Endodermal cell (in vitro differentiated cells): ENCODE data around the gene TBX3. TPM values are rescaled to one million over a fixed set of nuclear protein-coding genes. Genes with fewer than 3 reads are reported as not detected.

Source experiments
- DNase-seq: peaks from one replicate; pipeline ENCODE4 v3.0.0-alpha.2; 2017
- H3K27ac ChIP-seq: 2 replicates; pipeline ENCODE4 v1.5.1; 2013; ENCODE audit warnings: mild to moderate bottlenecking, low read depth, low read length, moderate library complexity
- H3K27me3 ChIP-seq: 2 replicates; pipeline ENCODE4 v1.6.1; 2013; ENCODE audit warnings: mild to moderate bottlenecking, low read length, moderate library complexity; ENCODE audit not compliant: insufficient read depth, control insufficient read depth, poor library complexity, severe bottlenecking
- H3K36me3 ChIP-seq: 2 replicates; pipeline ENCODE4 v1.7.0; 2013; ENCODE audit warnings: mild to moderate bottlenecking, low read length, moderate library complexity; ENCODE audit not compliant: control insufficient read depth, insufficient read depth
- H3K4me1 ChIP-seq: one replicate; pipeline ENCODE4 v1.7.0; 2013; ENCODE audit warnings: low read length; ENCODE audit not compliant: control insufficient read depth, insufficient read depth
- H3K4me3 ChIP-seq: 2 replicates; pipeline ENCODE4 v1.5.1; 2013; ENCODE audit warnings: mild to moderate bottlenecking, low read length, moderate library complexity
- H3K9ac ChIP-seq: 2 replicates; pipeline ENCODE4 v1.6.1; 2013; ENCODE audit warnings: mild to moderate bottlenecking, low read length, moderate library complexity; ENCODE audit not compliant: poor library complexity, severe bottlenecking; ENCODE audit errors: extremely low read depth
- H3K9me3 ChIP-seq: 2 replicates; pipeline ENCODE4 v1.6.1; 2013; ENCODE audit warnings: mild to moderate bottlenecking, low read length, moderate library complexity; ENCODE audit not compliant: control insufficient read depth
- H3K27ac Mint-ChIP-seq: 2 replicates; pipeline ENCODE4 v1.8.0; 2020; ENCODE audit warnings: mixed read lengths
- H3K27me3 Mint-ChIP-seq: 2 replicates; pipeline ENCODE4 v1.8.0; 2021; ENCODE audit warnings: mild to moderate bottlenecking, mixed read lengths; ENCODE audit not compliant: insufficient read depth
- H3K36me3 Mint-ChIP-seq: 2 replicates; pipeline ENCODE4 v1.8.0; 2020; ENCODE audit warnings: low read depth, mixed read lengths
- H3K4me1 Mint-ChIP-seq: 2 replicates; pipeline ENCODE4 v1.8.0; 2020; ENCODE audit warnings: mixed read lengths
- H3K4me3 Mint-ChIP-seq: 2 replicates; pipeline ENCODE4 v1.8.0; 2020; ENCODE audit warnings: mild to moderate bottlenecking, moderate library complexity, mixed read lengths
- H3K9me3 Mint-ChIP-seq: 2 replicates; pipeline ENCODE4 v1.8.0; 2020; ENCODE audit warnings: mild to moderate bottlenecking, mixed read lengths
- CTCF ChIP-seq: fragments of 200-600 bp; sonication (generic); conservative IDR thresholded peaks from 2 replicates; pipeline ENCODE4 v1.5.0; 2021; ENCODE audit warnings: antibody characterized with exemption, mild to moderate bottlenecking
- WGBS, 2 experiments: methylation state at CpG; one replicate each; pipeline versions ENCODE4 v1.1.5 to v1.1.7; 2013; ENCODE audit warnings: missing lambda C conversion rate in 2 of 2, mixed read lengths in 1 of 2; ENCODE audit not compliant: insufficient coverage in 1 of 2, insufficient read length in 1 of 2; 5-methylcytosine and 5-hydroxymethylcytosine counted together
- total RNA-seq, 2 donors: library from RNA; stranded (reverse); fragmentation: NEBNext Ultra II Directional in 1 of 2; extraction: Animal tissue kit (Norgen Biotek cat#: 25700) in 1 of 2; gene quantifications; 2 replicates in 1 of 2; 3 replicates in 1 of 2; pipeline ENCODE4 v1.2.1, GENCODE V29; 2021

TBX3 gene
- total RNA-seq, 2 donors from 2014 or later = 80.8 to 88.1 TPM

GRCh38 chr12:114681116-114681871 is 2.7 kb downstream of the TBX3 start:
- H3K36me3 Mint-ChIP-seq = peaks cover 60% of the 10 kb centered on the region
- H3K4me3 Mint-ChIP-seq = peak overlapping the region; percentile 92
- H3K4me3 ChIP-seq = peak overlapping the region; percentile 95
- WGBS, 2 experiments = 3% methylated on average over 10 to 16 of the region's 17 CpGs
- no peaks in the 10 kb centered on the region for H3K9me3 ChIP-seq
- H3K27me3 ChIP-seq = peaks cover 77% of the 10 kb centered on the region
- DNase-seq = peak; percentile 71
- H3K27me3 Mint-ChIP-seq = peaks cover 92% of the 10 kb centered on the region
- H3K4me1 ChIP-seq = peaks cover 10% of the 10 kb centered on the region
- no peak for TF ChIP-seq CTCF
- H3K4me1 Mint-ChIP-seq = peaks cover 47% of the 10 kb centered on the region
- no peaks in the 10 kb centered on the region for H3K9me3 Mint-ChIP-seq
- H3K36me3 ChIP-seq = peaks cover 30% of the 10 kb centered on the region
- no peak overlapping the region for H3K27ac Mint-ChIP-seq
- peak overlapping the region; percentile 23 for H3K9ac ChIP-seq
- no peak overlapping the region for H3K27ac ChIP-seq

GRCh38 chr12:114680604-114681069 is 3.3 kb downstream of the TBX3 start:
- peaks cover 92% of the 10 kb centered on the region for H3K27me3 Mint-ChIP-seq
- peaks cover 66% of the 10 kb centered on the region for H3K36me3 Mint-ChIP-seq
- DNase-seq = peak; percentile 44
- H3K4me3 ChIP-seq = peak overlapping the region; percentile 95
- no peak for TF ChIP-seq CTCF
- no peak overlapping the region for H3K27ac Mint-ChIP-seq
- no peak overlapping the region for H3K27ac ChIP-seq
- no peaks in the 10 kb centered on the region for H3K9me3 ChIP-seq
- 12% methylated on average over 4 to 11 of the region's 11 CpGs for WGBS, 2 experiments
- peak overlapping the region; percentile 92 for H3K4me3 Mint-ChIP-seq
- peaks cover 82% of the 10 kb centered on the region for H3K27me3 ChIP-seq
- H3K9me3 Mint-ChIP-seq = no peaks in the 10 kb centered on the region
- H3K4me1 Mint-ChIP-seq = peaks cover 47% of the 10 kb centered on the region
- H3K36me3 ChIP-seq = peaks cover 36% of the 10 kb centered on the region
- H3K4me1 ChIP-seq = peaks cover 13% of the 10 kb centered on the region
- peak overlapping the region; percentile 23 for H3K9ac ChIP-seq

GRCh38 chr12:114679942-114680341 is 4.0 kb downstream of the TBX3 start:
- DNase-seq = peak; percentile 59
- Mint-ChIP-seq H3K4me3 (peak overlapping the region; percentile 92), H3K27ac (no peak overlapping the region), H3K4me1 (peaks cover 43% of the 10 kb centered on the region), H3K36me3 (peaks cover 73% of the 10 kb centered on the region), H3K9me3 (no peaks in the 10 kb centered on the region), H3K27me3 (peaks cover 92% of the 10 kb centered on the region)
- TF ChIP-seq CTCF = no peak
- Histone ChIP-seq H3K27ac (no peak overlapping the region), H3K9me3 (no peaks in the 10 kb centered on the region), H3K36me3 (peaks cover 42% of the 10 kb centered on the region), H3K9ac (no peak overlapping the region), H3K27me3 (peaks cover 89% of the 10 kb centered on the region), H3K4me1 (peaks cover 13% of the 10 kb centered on the region), H3K4me3 (peak overlapping the region; percentile 95)
- WGBS, 2 experiments = 3 to 19% methylated on average over 4 to 11 of the region's 11 CpGs
